ENCODE measurements around the gene LBP.

The LBP gene

GRCh38 chr20:38358556-38358955, 12.3 kb downstream of the LBP start:
- no peak overlapping the region for H2AFZ ChIP-seq (ENCODE audit: low read depth, low read length)
- H3K9me3 ChIP-seq (ENCODE audit: insufficient read depth, low read length, severe bottlenecking) = no peaks in the 10 kb centered on the region
- no peaks in the 10 kb centered on the region for H3K4me1 ChIP-seq (ENCODE audit: insufficient read depth, low read length)
- H3K4me2 ChIP-seq (ENCODE audit: insufficient read depth, low read length) = no peak overlapping the region
- no peaks in the 10 kb centered on the region for H4K20me1 ChIP-seq (ENCODE audit: insufficient read depth, low read length)
- no peaks in the 10 kb centered on the region for H3K27me3 ChIP-seq (ENCODE audit: insufficient read depth, low read length, poor library complexity)
- ATAC-seq (ENCODE audit: insufficient read depth, low read depth) = no peak
- H3K36me3 ChIP-seq (ENCODE audit: insufficient read depth, low read length) = no peaks in the 10 kb centered on the region
- no peak overlapping the region for H3K9ac ChIP-seq (ENCODE audit: low read depth, low read length)
- no peak overlapping the region for H3K27ac ChIP-seq (ENCODE audit: low read length)
- no peak overlapping the region for H3K4me3 ChIP-seq (ENCODE audit: low read depth in 1 of 2, low read length in 2 of 2)
- no peak for DNase-seq
- H3K79me2 ChIP-seq (ENCODE audit: insufficient read depth, low read length) = no peaks in the 10 kb centered on the region
- TF ChIP-seq EZH2 (IDR thresholded peaks at IDR 0.05; ENCODE audit: borderline replicate concordance, low read depth, low read length, severe bottlenecking) (no peak), CTCF (IDR thresholded peaks at IDR 0.05; ENCODE audit: borderline replicate concordance, extremely low read depth, low read length, poor library complexity, severe bottlenecking) (no peak)

- TF ChIP-seq EZH2 (IDR thresholded peaks at IDR 0.05; ENCODE audit: borderline replicate concordance, low read depth, low read length, severe bottlenecking) = no peak
- no peak for TF ChIP-seq CTCF (IDR thresholded peaks at IDR 0.05; ENCODE audit: borderline replicate concordance, extremely low read depth, low read length, poor library complexity, severe bottlenecking)
- Histone ChIP-seq H4K20me1 (ENCODE audit: insufficient read depth, low read length) (no peaks in the 10 kb centered on the region), H3K36me3 (ENCODE audit: insufficient read depth, low read length) (no peaks in the 10 kb centered on the region), H3K27me3 (ENCODE audit: insufficient read depth, low read length, poor library complexity) (no peaks in the 10 kb centered on the region), H3K4me2 (ENCODE audit: insufficient read depth, low read length) (no peak overlapping the region), H3K9me3 (ENCODE audit: insufficient read depth, low read length, severe bottlenecking) (no peaks in the 10 kb centered on the region), H3K4me3 (ENCODE audit: low read depth in 1 of 2, low read length in 2 of 2) (no peak overlapping the region), H2AFZ (ENCODE audit: low read depth, low read length) (no peak overlapping the region), H3K27ac (ENCODE audit: low read length) (no peak overlapping the region), H3K79me2 (ENCODE audit: insufficient read depth, low read length) (no peaks in the 10 kb centered on the region), H3K9ac (ENCODE audit: low read depth, low read length) (no peak overlapping the region), H3K4me1 (ENCODE audit: insufficient read depth, low read length) (no peaks in the 10 kb centered on the region)
- DNase-seq = no peak
- ATAC-seq (ENCODE audit: insufficient read depth, low read depth) = no peak
These were observed 16.9 kb downstream of the LBP start for GRCh38 chr20:38363004-38363747.

GRCh38 chr20:38369389-38369788, 23.1 kb downstream of the LBP start:
- H3K79me2 ChIP-seq (ENCODE audit: insufficient read depth, low read length) = no peaks in the 10 kb centered on the region
- H3K4me3 ChIP-seq (ENCODE audit: low read depth in 1 of 2, low read length in 2 of 2) = no peak overlapping the region
- no peaks in the 10 kb centered on the region for H4K20me1 ChIP-seq (ENCODE audit: insufficient read depth, low read length)
- no peak overlapping the region for H3K27ac ChIP-seq (ENCODE audit: low read length)
- no peak for DNase-seq
- no peak overlapping the region for H3K9ac ChIP-seq (ENCODE audit: low read depth, low read length)
- ATAC-seq (ENCODE audit: insufficient read depth, low read depth) = no peak
- 0 out of 2 replicates have a peak overlapping the region, but pooled peaks have one; percentile 8 for H2AFZ ChIP-seq (ENCODE audit: low read depth, low read length)
- H3K27me3 ChIP-seq (ENCODE audit: insufficient read depth, low read length, poor library complexity) = peaks cover 20% of the 10 kb centered on the region
- H3K4me1 ChIP-seq (ENCODE audit: insufficient read depth, low read length) = no peaks in the 10 kb centered on the region
- H3K36me3 ChIP-seq (ENCODE audit: insufficient read depth, low read length) = no peaks in the 10 kb centered on the region
- TF ChIP-seq CTCF (IDR thresholded peaks at IDR 0.05; ENCODE audit: borderline replicate concordance, extremely low read depth, low read length, poor library complexity, severe bottlenecking) (no peak), EZH2 (IDR thresholded peaks at IDR 0.05; ENCODE audit: borderline replicate concordance, low read depth, low read length, severe bottlenecking) (no peak)
- H3K9me3 ChIP-seq (ENCODE audit: insufficient read depth, low read length, severe bottlenecking) = no peaks in the 10 kb centered on the region
- H3K4me2 ChIP-seq (ENCODE audit: insufficient read depth, low read length) = no peak overlapping the region

Data from DND-41 (cell line).